GM12872 (cell line): ENCODE data around the gene ME3.

Experiments
- TF ChIP-seq, protein P1 (sequence below): IDR thresholded peaks from 3 replicates; pipeline ENCODE4 v1.5.1; 2011; ENCODE audit warnings: low read depth, mild to moderate bottlenecking, low read length, moderate library complexity; ENCODE audit not compliant: insufficient read depth

The ME3 gene

GRCh38 chr11:86431258-86431657 is 241.2 kb downstream of the ME3 start:
- TF ChIP-seq, protein P1, sequence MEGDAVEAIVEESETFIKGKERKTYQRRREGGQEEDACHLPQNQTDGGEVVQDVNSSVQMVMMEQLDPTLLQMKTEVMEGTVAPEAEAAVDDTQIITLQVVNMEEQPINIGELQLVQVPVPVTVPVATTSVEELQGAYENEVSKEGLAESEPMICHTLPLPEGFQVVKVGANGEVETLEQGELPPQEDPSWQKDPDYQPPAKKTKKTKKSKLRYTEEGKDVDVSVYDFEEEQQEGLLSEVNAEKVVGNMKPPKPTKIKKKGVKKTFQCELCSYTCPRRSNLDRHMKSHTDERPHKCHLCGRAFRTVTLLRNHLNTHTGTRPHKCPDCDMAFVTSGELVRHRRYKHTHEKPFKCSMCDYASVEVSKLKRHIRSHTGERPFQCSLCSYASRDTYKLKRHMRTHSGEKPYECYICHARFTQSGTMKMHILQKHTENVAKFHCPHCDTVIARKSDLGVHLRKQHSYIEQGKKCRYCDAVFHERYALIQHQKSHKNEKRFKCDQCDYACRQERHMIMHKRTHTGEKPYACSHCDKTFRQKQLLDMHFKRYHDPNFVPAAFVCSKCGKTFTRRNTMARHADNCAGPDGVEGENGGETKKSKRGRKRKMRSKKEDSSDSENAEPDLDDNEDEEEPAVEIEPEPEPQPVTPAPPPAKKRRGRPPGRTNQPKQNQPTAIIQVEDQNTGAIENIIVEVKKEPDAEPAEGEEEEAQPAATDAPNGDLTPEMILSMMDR = no peak

DNA sequence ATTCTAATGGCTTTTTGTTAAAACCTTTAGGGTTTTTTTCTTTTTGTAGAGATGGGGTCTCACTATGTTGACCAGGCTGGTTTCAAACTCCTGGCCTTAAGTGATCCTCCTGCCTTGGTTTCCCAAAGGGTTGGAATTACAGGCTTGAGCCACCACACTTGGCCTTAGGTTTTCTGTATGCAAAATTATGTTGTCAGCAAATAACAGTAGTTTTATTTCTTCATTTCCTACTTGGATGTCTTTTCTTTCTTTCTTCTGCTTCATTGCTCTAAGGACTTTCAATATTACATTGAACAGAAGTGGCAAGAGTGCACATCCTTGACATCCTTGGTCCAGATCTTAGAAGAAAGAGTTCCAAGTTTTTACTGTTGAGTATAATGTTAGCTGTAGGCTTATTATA is 245.0 kb downstream of the ME3 start:
- TF ChIP-seq, protein P1 = no peak

- TF ChIP-seq, protein P1 = no peak
These were observed 250.0 kb downstream of the ME3 start for GRCh38 chr11:86422371-86422770.

DNA sequence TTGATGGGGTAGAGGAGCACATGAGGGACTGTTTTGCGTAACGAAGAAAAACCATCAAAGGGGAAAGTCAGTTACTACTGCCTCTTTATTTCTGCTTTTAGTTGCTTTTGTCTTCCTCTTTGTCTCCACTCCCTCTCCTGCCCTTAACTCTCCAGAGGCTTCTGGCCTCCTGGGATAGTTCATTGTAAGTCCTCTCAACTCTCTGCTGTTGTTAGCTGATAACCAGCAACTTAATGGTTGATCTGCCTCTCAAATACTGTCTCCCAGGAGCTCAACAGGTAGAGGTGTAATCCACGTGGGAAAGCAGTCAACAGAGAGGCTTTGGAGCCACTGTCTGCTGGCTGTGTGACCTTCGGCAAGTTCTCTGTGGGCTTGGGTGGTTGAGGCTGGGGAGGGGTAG is 250.5 kb downstream of the ME3 start:
- TF ChIP-seq, protein P1 = no peak

DNA sequence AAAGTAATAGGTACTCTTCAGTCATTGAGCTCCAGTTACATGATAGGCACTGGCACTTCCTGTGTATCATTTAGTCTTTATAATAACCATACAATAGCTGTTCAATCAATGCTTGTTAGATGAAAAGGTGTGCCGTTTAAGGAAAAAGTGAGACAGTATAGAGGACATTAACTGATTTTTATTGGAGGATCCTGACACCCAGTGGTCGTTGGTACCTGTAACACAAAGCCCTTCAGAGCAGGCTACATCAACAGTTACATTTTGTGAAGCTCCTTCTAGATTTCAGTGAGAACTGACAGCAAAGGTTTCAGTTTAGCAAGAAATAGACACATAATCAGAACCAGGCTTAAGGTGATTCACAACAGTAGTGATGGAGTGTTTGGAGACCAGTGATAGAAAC is 253.5 kb downstream of the ME3 start:
- TF ChIP-seq, protein P1 = peak; percentile 25; the same call in 1 of the 3 replicates

DNA sequence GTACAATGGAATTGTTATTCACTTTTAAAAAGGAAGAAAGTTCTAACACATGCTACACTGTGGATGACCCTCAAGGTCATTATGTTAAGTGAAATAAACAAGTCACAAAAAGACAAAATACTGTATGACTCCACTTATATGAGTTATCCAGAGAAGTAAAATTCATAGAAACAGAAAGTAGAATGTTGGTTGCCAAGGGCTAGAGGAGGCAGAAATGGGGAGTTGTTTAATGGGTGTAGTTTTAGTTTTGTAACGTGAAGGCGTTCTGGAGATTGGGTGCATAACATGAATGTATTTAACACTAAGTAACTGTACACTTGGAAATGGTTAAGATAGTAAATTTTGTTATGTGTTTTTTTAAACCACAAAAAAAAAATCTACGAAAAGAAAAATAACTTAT is 253.9 kb downstream of the ME3 start:
- TF ChIP-seq, protein P1 = no peak

DNA sequence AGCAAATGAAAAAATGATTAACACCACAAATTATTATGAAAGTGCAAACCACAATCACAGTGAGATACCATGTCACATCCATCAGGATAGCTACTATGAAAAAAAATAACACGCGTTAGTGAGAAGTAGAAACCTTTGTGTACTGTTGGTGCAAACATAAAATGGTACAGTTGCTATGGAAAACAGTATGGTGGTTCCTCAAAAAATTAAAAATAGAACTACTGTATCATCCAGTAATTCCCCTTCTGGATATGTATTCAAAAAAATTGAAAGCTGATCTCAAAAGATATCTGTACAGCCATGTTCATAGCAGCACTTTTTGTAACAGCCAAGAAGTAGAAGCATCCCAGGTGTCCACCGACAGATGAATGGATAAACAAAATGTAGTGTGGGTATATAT is 254.3 kb downstream of the ME3 start:
- TF ChIP-seq, protein P1 = no peak

- TF ChIP-seq, protein P1 = no peak
These were observed 255.9 kb downstream of the ME3 start for GRCh38 chr11:86416494-86416893.
